Omental fat pad (tissue), 4 donors: Measurements from ENCODE around the gene TSNAXIP1. TPM values are rescaled to one million over a fixed set of nuclear protein-coding genes. Genes with fewer than 3 reads are reported as not detected.

Source experiments
- ATAC-seq: fragments of 150-250 bp; one replicate; pipeline ENCODE4 v1.9.1; 2016; ENCODE audit warnings: mild to moderate bottlenecking, moderate library complexity; ENCODE audit not compliant: low FRiP score
- DNase-seq: peaks from one replicate; pipeline ENCODE4 v3.0.0-alpha.2; 2019; ENCODE audit warnings: low spot score
- total RNA-seq, 4 donors: library from RNA; depleted of rRNA; stranded (reverse); fragments of >200 nt; gene quantifications; one replicate each; pipeline ENCODE4 v1.1.0, GENCODE V29; 2016
- TF ChIP-seq, protein P1 (sequence below), 3 donors: fragments of 450-650 bp; IDR thresholded peaks; one replicate each; pipeline ENCODE4 v1.5.1; 2016 to 2017; ENCODE audit warnings: antibody characterized with exemption in 3 of 3, mild to moderate bottlenecking in 3 of 3, moderate library complexity in 2 of 3

Gene TSNAXIP1
- total RNA-seq, 4 donors from 2014 or later, result 0.60 to 1.9 (median 1.1) TPM

GRCh38 chr16:67762385-67762784, 44.3 kb upstream of the TSNAXIP1 start:
- DNase-seq (no peak), ATAC-seq (no peak)
- TF ChIP-seq, protein P1, sequence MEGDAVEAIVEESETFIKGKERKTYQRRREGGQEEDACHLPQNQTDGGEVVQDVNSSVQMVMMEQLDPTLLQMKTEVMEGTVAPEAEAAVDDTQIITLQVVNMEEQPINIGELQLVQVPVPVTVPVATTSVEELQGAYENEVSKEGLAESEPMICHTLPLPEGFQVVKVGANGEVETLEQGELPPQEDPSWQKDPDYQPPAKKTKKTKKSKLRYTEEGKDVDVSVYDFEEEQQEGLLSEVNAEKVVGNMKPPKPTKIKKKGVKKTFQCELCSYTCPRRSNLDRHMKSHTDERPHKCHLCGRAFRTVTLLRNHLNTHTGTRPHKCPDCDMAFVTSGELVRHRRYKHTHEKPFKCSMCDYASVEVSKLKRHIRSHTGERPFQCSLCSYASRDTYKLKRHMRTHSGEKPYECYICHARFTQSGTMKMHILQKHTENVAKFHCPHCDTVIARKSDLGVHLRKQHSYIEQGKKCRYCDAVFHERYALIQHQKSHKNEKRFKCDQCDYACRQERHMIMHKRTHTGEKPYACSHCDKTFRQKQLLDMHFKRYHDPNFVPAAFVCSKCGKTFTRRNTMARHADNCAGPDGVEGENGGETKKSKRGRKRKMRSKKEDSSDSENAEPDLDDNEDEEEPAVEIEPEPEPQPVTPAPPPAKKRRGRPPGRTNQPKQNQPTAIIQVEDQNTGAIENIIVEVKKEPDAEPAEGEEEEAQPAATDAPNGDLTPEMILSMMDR (IDR thresholded peaks at IDR 0.05), result no peak

GRCh38 chr16:67763066-67763465, 43.6 kb upstream of the TSNAXIP1 start:
- ATAC-seq (no peak), DNase-seq (no peak)
- TF ChIP-seq, protein P1 (IDR thresholded peaks at IDR 0.05), result no peak

DNA sequence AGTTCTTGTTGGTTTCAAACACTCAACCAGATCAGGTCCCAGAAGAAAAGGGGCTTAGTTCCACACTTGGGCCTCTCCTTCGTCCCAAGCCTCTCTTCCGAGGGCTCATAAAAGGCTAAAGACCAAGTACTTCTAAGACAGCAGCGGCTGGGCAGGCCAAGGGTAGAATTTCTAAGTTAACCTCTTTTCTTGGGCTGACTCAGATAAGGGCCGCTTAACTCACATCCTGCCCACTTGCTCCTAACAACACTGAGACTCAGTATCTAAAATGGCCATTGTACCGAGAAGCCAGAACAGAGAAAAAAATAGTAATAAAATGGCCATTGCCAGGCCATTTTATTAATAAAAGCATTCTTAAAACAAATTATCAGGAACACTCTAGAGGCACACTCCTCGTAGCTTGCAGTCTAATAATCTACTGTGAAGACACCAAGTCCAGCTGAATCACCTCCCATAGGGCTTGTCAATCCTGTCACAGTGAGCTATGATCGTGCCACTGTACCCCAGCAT, 42.5 kb upstream of the TSNAXIP1 start:
- ATAC-seq (no peak), DNase-seq (no peak)
- TF ChIP-seq, protein P1 (IDR thresholded peaks at IDR 0.05), result no peak

DNA sequence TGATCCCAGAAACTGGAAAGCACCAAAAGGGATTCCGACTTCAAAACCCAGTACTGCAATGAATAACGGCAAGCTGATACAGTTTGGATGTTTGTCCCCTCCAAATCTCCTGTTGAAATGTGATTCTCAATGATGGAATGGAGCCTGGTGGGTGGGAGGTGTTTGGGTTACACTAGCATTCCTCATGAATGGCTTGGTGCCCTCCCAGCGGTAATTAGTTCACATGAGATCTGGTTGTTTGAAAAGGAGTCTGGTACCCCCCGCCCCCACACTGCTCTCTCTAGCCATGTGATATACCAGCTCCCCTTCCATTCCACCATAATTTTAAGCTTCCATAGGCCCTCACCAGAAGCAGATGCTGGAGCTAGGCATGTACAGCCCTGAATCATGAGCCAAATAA, 40.4 kb upstream of the TSNAXIP1 start:
- DNase-seq (no peak), ATAC-seq (no peak)
- TF ChIP-seq, protein P1 (IDR thresholded peaks at IDR 0.05), result no peak

DNA sequence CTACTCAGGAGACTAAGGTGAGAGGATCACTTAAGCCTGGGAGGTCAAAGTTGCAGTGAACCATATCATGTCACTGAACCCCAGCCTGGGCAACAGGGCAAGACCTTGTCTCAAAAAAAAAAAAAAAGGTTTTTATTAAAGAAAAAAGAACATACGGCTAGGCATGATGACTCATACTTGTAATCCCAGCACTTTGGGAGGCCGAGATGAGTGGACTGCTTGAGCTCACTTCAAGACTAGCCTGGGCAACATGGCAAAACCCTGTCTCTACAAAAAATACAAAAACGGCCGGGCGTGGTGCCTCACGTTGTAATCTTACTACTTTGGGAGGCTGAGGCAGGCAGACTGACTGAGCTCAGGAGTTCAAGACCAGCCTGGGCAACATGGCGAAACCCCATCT, 38.7 kb upstream of the TSNAXIP1 start:
- TF ChIP-seq, protein P1 (IDR thresholded peaks at IDR 0.05), result no peak
- ATAC-seq, result no peak
- DNase-seq, result no peak

- TF ChIP-seq, protein P1 (IDR thresholded peaks at IDR 0.05), result no peak
- ATAC-seq (no peak), DNase-seq (no peak)
These were observed 36.2 kb upstream of the TSNAXIP1 start for GRCh38 chr16:67770346-67770991.

GRCh38 chr16:67773099-67773498, 33.6 kb upstream of the TSNAXIP1 start:
- peak; percentile 26 for DNase-seq
- ATAC-seq, result no peak
- TF ChIP-seq, protein P1 (IDR thresholded peaks at IDR 0.05), result no peak
